Esophagus squamous epithelium (tissue), 5 donors: ENCODE measurements around the gene SCRN1. TPM values are rescaled to one million over a fixed set of nuclear protein-coding genes. Genes with fewer than 3 reads are reported as not detected.

Experiments used
- DNase-seq: peaks from one replicate; lab custom pipeline; 2025; lab: John Stamatoyannopoulos, UW
- H3K27ac ChIP-seq, 4 donors: fragments of 200-600 bp; sonication (generic); one replicate each; pipeline ENCODE4 v1.5.1; 2016 to 2019; ENCODE audit warnings: mild to moderate bottlenecking in 1 of 4
- H3K27me3 ChIP-seq, 4 donors: fragments of 200-600 bp; sonication (generic); 1 replicate in 3 of 4; 2 replicates in 1 of 4; pipeline versions ENCODE4 v1.5.1 to v1.6.0; 2017 to 2021; ENCODE audit warnings: antibody characterized with exemption in 1 of 4
- H3K36me3 ChIP-seq, 3 donors: fragments of 200-600 bp; sonication (generic); one replicate each; pipeline ENCODE4 v1.5.1; 2016 to 2019
- H3K4me1 ChIP-seq, 3 donors: fragments of 200-600 bp; sonication (generic); one replicate each; pipeline ENCODE4 v1.5.1; 2017 to 2019
- H3K4me3 ChIP-seq, 4 donors: fragments of 200-600 bp; sonication (generic); 1 replicate in 3 of 4; 2 replicates in 1 of 4; pipeline ENCODE4 v1.5.1; 2016 to 2019; ENCODE audit warnings: mild to moderate bottlenecking in 2 of 4, moderate library complexity in 1 of 4
- H3K9me3 ChIP-seq, 3 donors: fragments of 200-600 bp; sonication (generic); one replicate each; pipeline ENCODE4 v1.5.1; 2016 to 2019
- CTCF ChIP-seq, 6 experiments: fragments of 450-650 bp in 4 of 6; fragments of 200-600 bp in 2 of 6; sonication (generic) in 2 of 6; IDR thresholded peaks; one replicate each; pipeline ENCODE4 v1.5.1; 2016 to 2019; ENCODE audit warnings: antibody characterized with exemption in 6 of 6, mild to moderate bottlenecking in 4 of 6, moderate library complexity in 4 of 6
- POLR2A ChIP-seq, 4 donors: fragments of 450-650 bp; IDR thresholded peaks; one replicate each; pipeline ENCODE4 v1.6.1; 2017; ENCODE audit warnings: antibody characterized with exemption in 4 of 4, mild to moderate bottlenecking in 4 of 4, moderate library complexity in 3 of 4
- WGBS, 2 donors: methylation state at CpG; one replicate each; pipeline ENCODE4 v1.1.5; 2018; 5-methylcytosine and 5-hydroxymethylcytosine counted together
- intact Hi-C: fragments of 100-400 bp; cut with DNase I; formaldehyde crosslinking; loops from one replicate; pipeline ENCODE4 v1.15.0; 2022
- total RNA-seq, 4 donors: library from RNA; depleted of rRNA; stranded (reverse); fragments of >200 nt; gene quantifications; one replicate each; pipeline ENCODE4 v1.1.0, GENCODE V29; 2016
- donor health status: DM: yes; HTN: yes; CAD: no.

The SCRN1 gene
- total RNA-seq, 4 donors from 2014 or later: 6.3 to 27.8 (median 20.5) TPM

- Histone ChIP-seq H3K4me3 (no peak overlapping the region), H3K27ac (no peak overlapping the region), H3K9me3 (no peaks in the 10 kb centered on the region), H3K36me3 (no peaks in the 10 kb centered on the region), H3K4me1 (peaks cover 0 to 43% (median 6%) of the 10 kb centered on the region in 3 donors), H3K27me3 (no peaks in the 10 kb centered on the region)
- intact Hi-C loops: no loop called here
- 73 to 87% methylated on average over 3 of the region's 3 CpGs for WGBS, 2 donors
- TF ChIP-seq CTCF (IDR thresholded peaks at IDR 0.05) (no peak), POLR2A (IDR thresholded peaks at IDR 0.05) (no peak)
- no peak for DNase-seq
Measured at GRCh38 chr7:29974286-29974685, 15.3 kb downstream of the SCRN1 start.

- H3K4me3 ChIP-seq: no peak overlapping the region
- no peak overlapping the region for H3K27ac ChIP-seq
- no peak for DNase-seq
- TF ChIP-seq CTCF (IDR thresholded peaks at IDR 0.05) (no peak), POLR2A (IDR thresholded peaks at IDR 0.05) (no peak)
- intact Hi-C loops: no loop called here
- H3K9me3 ChIP-seq: no peaks in the 10 kb centered on the region
- H3K36me3 ChIP-seq: peaks cover 0 to 4% (median 0%) of the 10 kb centered on the region in 3 donors
- no peaks in the 10 kb centered on the region for H3K27me3 ChIP-seq
- H3K4me1 ChIP-seq: peaks cover 0 to 52% (median 11%) of the 10 kb centered on the region in 3 donors
- 77 to 82% methylated on average over 1 of the region's 1 CpG for WGBS, 2 donors
Measured at GRCh38 chr7:29972315-29972669, 17.3 kb downstream of the SCRN1 start.

DNA sequence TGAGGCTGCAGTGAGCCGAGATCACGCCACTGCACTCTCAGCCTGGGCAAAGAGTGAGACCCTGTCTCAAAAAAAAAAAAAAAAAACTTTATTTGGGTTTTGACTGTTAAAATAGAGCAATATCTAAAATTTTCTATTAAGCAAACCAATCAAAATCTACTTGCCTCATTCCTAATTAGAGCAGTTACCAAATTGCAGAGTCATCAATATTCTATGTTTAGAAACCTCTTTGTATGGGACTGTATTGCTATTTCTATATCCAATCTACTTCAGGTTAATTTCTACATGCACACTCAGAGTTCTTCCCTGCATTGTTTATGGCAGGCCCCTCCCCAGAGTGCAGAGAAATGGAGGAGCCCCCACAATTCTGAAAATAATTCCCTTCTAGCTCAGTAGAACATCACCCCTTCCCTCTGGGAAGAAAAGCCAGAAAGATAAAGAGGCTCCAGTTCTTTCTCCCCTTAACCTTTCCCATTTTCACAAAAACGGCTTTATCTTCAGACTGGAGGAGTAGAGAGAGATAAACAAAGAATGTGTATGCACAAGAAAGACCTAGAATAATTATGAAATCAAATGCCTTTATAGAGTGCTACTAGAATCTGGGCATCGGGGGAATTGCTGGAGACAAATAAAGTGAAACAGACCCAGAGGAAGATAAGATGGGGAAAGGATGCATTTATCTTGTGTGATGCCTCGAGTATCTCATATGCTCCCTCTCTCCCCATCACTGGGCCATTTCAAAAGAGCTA lies 17.9 kb downstream of the SCRN1 start:
- Histone ChIP-seq H3K4me3 (no peak overlapping the region), H3K36me3 (peaks cover 0 to 4% (median 0%) of the 10 kb centered on the region in 3 donors), H3K9me3 (no peaks in the 10 kb centered on the region), H3K27me3 (no peaks in the 10 kb centered on the region), H3K4me1 (peaks cover 0 to 46% (median 9%) of the 10 kb centered on the region in 3 donors), H3K27ac (no peak overlapping the region)
- DNase-seq: no peak
- intact Hi-C loops: no loop called here
- TF ChIP-seq POLR2A (IDR thresholded peaks at IDR 0.05) (no peak), CTCF (IDR thresholded peaks at IDR 0.05) (no peak)
- 83 to 90% methylated on average over 4 to 5 of the region's 5 CpGs for WGBS, 2 donors

- H3K27me3 ChIP-seq: no peaks in the 10 kb centered on the region
- H3K36me3 ChIP-seq: peaks cover 0 to 4% (median 0%) of the 10 kb centered on the region in 3 donors
- H3K4me1 ChIP-seq: peaks cover 0 to 34% (median 6%) of the 10 kb centered on the region in 3 donors
- H3K27ac ChIP-seq: no peak overlapping the region
- TF ChIP-seq POLR2A (IDR thresholded peaks at IDR 0.05): no peak
- no peak for TF ChIP-seq CTCF (IDR thresholded peaks at IDR 0.05)
- no peaks in the 10 kb centered on the region for H3K9me3 ChIP-seq
- WGBS, 2 donors: 57 to 73% methylated on average over 1 of the region's 1 CpG
- no peak overlapping the region for H3K4me3 ChIP-seq
- no peak for DNase-seq
- intact Hi-C loops: no loop called here
Measured at GRCh38 chr7:29970158-29970557, 19.4 kb downstream of the SCRN1 start.

- Histone ChIP-seq H3K4me1 (peaks cover 0 to 32% (median 6%) of the 10 kb centered on the region in 3 donors), H3K9me3 (no peaks in the 10 kb centered on the region), H3K27me3 (no peaks in the 10 kb centered on the region), H3K27ac (no peak overlapping the region), H3K36me3 (peaks cover 0 to 4% (median 0%) of the 10 kb centered on the region in 3 donors), H3K4me3 (no peak overlapping the region)
- 86 to 94% methylated on average over 2 of the region's 2 CpGs for WGBS, 2 donors
- intact Hi-C loops: no loop called here
- DNase-seq: no peak
- TF ChIP-seq POLR2A (IDR thresholded peaks at IDR 0.05) (no peak), CTCF (IDR thresholded peaks at IDR 0.05) (no peak)
Measured at GRCh38 chr7:29969738-29970137, 19.9 kb downstream of the SCRN1 start.
